Fibroblast of lung (primary cell): ENCODE measurements around the gene FAM20C.
A peak's percentile ranks its signal among the peaks of the same experiment; 100 is the strongest.

Experiments
- CTCF ChIP-seq, 2 donors: IDR thresholded peaks in 1 of 2; conservative IDR thresholded peaks in 1 of 2; 1 replicate in 1 of 2; 2 replicates in 1 of 2; pipeline ENCODE4 v1.5.1; 2011 to 2012; ENCODE audit warnings: low read length in 2 of 2, control low read depth in 1 of 2, inconsistent platforms in 1 of 2, low read depth in 1 of 2, mild to moderate bottlenecking in 1 of 2
- EZH2 ChIP-seq: IDR thresholded peaks from 2 replicates; pipeline ENCODE4 v1.5.1; 2012; ENCODE audit warnings: low read length, control low read depth, mild to moderate bottlenecking; ENCODE audit errors: missing control alignments

- peak; percentile 5 to 41 for TF ChIP-seq CTCF (conservative IDR thresholded peaks at IDR 0.05 in 1 of 2, IDR thresholded peaks at IDR 0.05 in 1 of 2; ENCODE audit: low read depth in 1 of 2, low read length in 2 of 2)
- TF ChIP-seq EZH2, result no peak
Measured at GRCh38 chr7:231030-231857, 38.9 kb downstream of the FAM20C start.
